Measurements from ENCODE around the gene PARVB.

The PARVB gene

DNA sequence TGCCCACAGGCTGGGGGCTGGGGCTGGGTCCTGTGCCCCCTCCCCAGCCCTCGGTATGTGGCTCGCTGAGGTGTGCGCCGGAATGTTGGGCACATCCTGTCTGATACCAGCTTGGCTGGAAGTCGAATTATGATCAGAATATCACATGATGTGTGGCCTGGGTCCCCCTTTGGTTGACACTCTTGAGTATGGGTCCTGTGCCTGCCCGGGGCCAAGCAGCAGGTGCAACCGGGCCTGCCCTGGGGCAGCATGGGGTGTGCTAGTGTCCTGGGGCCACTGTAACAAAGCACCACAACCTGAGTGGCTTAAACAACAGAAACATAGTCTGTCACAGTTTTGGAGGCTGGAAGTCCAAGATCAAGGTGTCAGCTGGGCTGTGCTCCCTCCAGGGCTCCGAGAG lies 52.7 kb downstream of the PARVB start:
- no peak for DNase-seq (ENCODE audit: low read depth)
- H3K4me3 ChIP-seq (ENCODE audit: low read length) = no peak overlapping the region
- TF ChIP-seq, protein P1, sequence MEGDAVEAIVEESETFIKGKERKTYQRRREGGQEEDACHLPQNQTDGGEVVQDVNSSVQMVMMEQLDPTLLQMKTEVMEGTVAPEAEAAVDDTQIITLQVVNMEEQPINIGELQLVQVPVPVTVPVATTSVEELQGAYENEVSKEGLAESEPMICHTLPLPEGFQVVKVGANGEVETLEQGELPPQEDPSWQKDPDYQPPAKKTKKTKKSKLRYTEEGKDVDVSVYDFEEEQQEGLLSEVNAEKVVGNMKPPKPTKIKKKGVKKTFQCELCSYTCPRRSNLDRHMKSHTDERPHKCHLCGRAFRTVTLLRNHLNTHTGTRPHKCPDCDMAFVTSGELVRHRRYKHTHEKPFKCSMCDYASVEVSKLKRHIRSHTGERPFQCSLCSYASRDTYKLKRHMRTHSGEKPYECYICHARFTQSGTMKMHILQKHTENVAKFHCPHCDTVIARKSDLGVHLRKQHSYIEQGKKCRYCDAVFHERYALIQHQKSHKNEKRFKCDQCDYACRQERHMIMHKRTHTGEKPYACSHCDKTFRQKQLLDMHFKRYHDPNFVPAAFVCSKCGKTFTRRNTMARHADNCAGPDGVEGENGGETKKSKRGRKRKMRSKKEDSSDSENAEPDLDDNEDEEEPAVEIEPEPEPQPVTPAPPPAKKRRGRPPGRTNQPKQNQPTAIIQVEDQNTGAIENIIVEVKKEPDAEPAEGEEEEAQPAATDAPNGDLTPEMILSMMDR (conservative IDR thresholded peaks at IDR 0.05; ENCODE audit: low read length) = no peak

DNA sequence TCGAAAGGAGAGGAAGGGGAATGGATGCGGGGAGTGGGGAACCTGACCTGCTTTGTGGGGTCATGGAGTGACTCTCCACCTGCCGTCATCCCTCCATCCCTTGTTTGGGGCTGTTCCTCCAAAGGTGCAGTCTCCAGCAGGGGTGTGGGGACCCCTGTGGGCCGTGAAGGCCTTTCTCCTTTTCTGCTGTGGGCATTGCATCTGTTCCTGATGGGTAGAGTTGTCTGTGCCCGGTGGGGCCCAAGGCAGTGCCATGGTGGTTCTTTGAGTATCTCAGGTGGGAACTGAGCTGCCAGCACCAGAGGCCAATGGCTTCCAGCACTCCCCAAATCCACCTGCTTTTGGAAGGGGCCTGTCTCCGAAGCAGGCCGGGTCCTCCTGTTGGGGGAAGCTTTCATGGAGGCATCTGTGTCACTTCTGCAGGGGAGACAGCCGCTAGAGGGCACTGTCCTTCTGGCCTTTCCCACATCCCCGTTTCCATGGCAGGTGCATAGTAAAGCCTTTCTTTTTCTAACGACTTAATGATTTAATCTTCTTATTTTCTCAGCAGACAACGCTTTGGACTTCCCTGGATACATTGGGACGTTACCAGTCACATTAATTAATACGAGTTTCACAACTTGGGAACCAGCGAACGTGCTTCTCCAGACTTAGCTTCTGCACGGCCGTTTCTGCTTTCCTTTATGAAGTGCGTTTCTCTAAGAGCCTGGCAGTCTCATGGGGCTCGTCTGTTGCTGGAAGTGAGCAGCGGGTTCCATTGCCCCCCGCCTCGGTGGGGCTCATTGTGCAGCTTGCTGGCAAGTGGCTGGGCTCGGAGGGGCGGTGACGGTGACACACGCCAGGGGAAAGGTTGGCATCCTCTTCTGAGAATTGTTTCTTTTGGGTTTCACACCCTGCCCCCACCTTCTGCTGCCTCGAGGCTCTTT lies 57.1 kb downstream of the PARVB start:
- peak; percentile 70 for DNase-seq (ENCODE audit: low read depth)
- TF ChIP-seq, protein P1 (conservative IDR thresholded peaks at IDR 0.05; ENCODE audit: low read length) = peak; percentile 94
- no peak overlapping the region for H3K4me3 ChIP-seq (ENCODE audit: low read length)

DNA sequence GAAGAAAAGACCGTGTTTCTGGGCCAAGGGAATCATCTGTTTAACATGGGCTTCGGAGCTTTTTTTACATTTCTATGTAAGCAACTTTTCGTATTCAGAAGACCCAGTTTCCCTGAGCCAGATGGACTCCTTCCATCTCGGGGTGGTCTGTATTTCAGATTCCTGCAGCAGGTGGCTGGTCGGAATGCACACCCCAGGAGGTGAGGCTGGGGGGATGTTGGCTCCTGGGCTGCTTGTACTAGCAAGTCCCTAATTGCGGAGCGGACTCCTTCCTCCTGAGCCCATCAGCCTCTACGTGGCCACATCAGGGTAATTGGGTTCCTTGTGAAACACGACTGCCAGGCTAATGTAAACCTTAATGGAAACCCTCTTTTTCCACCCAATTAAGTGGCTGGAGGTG lies 58.7 kb downstream of the PARVB start:
- TF ChIP-seq, protein P1 (conservative IDR thresholded peaks at IDR 0.05; ENCODE audit: low read length) = no peak
- DNase-seq (ENCODE audit: low read depth) = no peak
- no peak overlapping the region for H3K4me3 ChIP-seq (ENCODE audit: low read length)

DNA sequence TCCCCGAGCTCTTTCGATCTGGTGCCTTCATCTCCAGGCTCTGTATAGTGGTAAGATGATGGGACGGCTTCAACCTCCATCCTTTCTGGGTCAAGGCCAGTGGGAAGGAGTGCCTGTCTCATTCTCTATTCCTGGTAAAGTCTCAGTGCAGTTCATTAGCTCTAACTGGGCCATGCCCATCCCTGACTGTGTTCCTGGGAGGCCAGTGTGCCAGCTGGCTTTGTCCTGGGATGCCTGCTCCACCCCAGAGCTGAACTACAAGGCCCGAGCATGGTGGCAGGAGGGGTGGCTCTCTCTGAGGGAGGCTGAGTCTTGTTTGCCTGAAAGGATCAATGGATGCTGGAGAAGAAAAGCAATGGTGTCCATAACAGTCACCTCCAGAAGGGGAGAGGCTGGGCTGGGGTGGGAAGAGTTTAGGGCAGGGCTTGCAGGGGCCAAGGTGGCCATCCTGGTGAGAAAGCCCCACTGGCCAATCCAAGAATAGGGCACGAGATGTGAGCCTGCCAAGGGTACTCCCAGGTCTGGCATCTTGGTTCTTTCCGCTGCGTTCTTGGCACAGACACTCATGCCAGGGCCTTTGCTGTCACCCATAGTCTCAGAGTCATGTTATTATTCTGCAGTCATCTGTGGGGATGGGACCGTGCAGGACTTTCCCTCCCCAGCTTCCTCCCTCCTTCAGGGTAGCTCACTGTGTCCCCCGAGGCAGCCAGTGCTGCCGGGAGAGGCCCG lies 60.1 kb downstream of the PARVB start:
- TF ChIP-seq, protein P1 (conservative IDR thresholded peaks at IDR 0.05; ENCODE audit: low read length) = no peak
- H3K4me3 ChIP-seq (ENCODE audit: low read length) = no peak overlapping the region
- no peak for DNase-seq (ENCODE audit: low read depth)

DNA sequence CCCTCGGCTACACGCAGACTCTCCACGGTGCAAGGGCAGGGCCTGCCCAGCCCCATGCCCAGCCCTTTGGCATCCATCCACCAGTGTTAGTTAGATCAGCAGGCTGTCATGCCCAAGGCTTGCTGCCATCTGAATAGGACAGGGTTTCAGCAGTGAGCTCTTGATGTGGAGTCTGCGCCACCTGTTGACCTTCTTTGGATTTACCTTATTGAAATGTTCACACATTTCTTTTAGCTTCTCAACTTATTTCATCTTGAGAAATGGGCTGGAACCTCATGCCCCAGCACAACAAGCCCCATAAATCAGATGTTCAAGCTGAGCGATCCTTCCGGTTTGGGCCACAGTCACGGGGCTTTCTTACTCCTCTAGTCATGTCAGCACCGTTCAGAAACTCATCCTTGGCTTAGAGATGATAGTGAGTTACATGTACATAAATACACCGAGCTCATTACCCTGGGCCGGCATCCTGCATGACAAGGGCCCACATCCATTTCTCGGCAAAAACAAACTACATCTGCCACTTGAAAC lies 61.7 kb downstream of the PARVB start:
- TF ChIP-seq, protein P1 (conservative IDR thresholded peaks at IDR 0.05; ENCODE audit: low read length) = peak; percentile 52
- peak; percentile 69 for DNase-seq (ENCODE audit: low read depth)
- no peak overlapping the region for H3K4me3 ChIP-seq (ENCODE audit: low read length)

DNA sequence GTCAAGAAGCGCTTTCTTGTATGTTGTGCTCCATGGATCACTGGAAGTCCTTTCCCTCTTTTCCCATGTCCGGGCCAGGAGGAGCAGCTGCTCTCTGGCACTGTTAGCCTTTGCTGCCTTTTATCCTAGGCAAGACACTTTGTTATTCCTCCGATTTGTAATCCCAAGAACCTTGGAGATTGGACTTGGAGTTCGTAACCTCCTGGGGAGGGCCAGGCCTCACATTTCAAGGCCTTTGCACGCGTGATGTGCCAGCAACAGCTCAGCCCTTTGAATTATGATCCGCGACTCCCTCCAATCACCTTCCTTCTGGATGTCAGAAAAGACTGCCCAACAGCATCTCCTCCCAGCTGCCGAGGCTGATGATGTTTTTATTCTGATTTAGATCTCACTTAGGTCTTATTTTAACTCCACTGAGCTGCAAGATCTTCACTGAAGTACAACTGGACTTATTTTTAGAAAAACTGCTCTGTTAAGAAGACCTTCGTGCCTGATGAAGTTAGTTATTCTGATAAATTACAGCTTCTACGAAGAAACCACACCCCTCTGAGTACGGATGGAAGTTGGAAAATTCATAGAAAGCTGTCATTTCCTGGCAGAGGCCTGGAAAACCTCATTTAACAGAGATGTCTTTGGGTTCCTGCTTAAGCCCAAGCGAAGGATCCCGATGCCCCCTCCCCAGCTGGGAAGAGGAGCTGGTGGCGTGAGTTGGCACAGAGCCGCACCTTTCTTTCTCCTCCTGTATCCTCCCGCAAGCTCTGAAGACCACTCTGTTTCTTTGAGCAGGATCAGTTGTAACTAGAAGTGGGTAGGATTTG lies 62.4 kb downstream of the PARVB start:
- peak overlapping the region; percentile 29 for H3K4me3 ChIP-seq (ENCODE audit: low read length)
- TF ChIP-seq, protein P1 (conservative IDR thresholded peaks at IDR 0.05; ENCODE audit: low read length) = no peak
- DNase-seq (ENCODE audit: low read depth) = peak; percentile 60
